Cardiac septum (tissue), 1 donor: ENCODE measurements around the gene IGF2BP3. TPM values are rescaled to one million over a fixed set of nuclear protein-coding genes. Genes with fewer than 3 reads are reported as not detected.
A peak's percentile ranks its signal among the peaks of the same experiment; 100 is the strongest.

ENCODE experiments used
- DNase-seq: peaks from one replicate; pipeline ENCODE4 v3.0.0-alpha.2; 2020; ENCODE audit warnings: low spot score
- intact Hi-C: fragments of 100-400 bp; cut with DNase I; formaldehyde crosslinking; loops from one replicate; pipeline ENCODE4 v1.14.0; 2022
- total RNA-seq: library from RNA; stranded (reverse); fragmentation: NEBNext Ultra II Directional; extraction: Animal tissue kit (Norgen Biotek cat#: 25700); gene quantifications from one replicate; pipeline ENCODE4 v1.2.1, GENCODE V29; 2021
- donor health status: DM: no; HTN: no; CAD: no.

The IGF2BP3 gene
- total RNA-seq, 1 donor from 2014 or later = 0.16 TPM

DNA sequence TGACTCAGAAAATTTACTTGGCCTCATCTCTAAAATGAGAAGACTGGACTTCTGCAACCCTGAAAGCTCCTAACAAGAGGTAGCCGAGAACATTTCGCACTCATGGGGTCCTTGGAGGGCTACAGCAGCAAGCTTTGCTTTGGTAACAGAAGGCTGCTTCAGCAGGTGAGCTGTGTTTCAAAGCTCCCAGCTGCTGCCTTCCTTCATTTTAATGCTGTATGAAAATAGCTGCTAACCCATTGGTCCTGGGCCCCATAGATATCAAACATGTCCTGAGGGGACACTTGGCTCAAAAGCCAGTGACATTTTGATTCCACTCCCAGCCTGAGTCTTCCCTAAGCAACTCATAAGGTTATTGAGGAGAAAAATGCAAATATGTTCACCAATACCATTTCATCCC, 185.4 kb downstream of the IGF2BP3 start:
- no peak for DNase-seq
- intact Hi-C loops = no loop called here

DNA sequence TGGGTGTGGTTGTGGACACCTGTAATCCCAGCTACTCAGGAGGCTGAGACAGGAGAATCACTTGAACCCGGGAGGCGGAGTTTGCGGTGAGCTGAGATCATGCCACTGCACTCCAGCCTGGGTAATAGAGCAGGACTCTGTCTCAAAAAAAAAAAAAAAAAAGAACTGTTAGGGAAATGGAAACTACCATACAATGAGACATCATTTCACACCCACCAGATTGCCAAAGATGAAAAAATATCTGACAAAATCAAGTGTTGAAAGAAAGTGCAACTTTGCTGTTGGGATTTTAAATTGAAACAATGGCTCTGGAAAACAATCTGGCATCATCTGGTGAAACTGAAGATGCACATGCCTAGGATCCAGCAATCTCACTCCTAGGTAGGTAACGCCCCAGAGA, 187.2 kb downstream of the IGF2BP3 start:
- DNase-seq = no peak
- intact Hi-C loops = no loop called here

DNA sequence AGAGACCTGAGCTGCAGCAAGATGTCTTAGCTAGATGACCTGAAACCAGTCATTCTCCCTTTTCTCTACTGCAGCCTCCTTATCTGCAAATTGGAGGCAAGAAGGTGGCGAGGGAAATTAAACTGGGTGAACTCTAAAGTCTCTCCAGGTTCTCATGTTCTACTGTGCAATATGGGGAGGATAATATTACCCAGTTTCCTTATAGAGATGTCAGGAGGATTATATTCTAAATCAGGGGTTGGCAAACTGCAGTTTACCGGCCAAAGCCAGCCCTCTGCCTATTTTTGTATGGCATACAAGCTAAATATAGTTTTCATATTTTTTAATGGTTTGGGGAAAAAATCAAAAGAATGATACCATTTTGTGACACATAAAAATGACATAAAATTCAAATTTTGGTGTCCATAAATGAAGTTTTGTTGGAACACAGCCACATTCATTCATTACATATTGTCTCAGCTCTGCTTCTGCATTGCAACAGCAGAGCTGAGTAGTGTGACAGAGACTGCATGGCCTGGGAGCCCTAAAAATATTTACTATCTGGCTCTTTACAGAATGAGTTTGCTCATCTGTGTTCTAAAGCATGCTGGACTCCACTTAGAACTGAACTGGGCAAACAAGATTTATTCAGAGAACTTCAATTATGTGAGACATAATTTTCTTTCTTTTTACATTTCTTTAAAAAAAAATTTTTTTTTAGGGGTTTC, 190.3 kb downstream of the IGF2BP3 start:
- intact Hi-C loops = loop anchor here (5.0 to 10.0 kb wide), 2 partner anchors 182 to 265 kb away; no protein-coding TSS in a partner anchor
- no peak for DNase-seq

DNA sequence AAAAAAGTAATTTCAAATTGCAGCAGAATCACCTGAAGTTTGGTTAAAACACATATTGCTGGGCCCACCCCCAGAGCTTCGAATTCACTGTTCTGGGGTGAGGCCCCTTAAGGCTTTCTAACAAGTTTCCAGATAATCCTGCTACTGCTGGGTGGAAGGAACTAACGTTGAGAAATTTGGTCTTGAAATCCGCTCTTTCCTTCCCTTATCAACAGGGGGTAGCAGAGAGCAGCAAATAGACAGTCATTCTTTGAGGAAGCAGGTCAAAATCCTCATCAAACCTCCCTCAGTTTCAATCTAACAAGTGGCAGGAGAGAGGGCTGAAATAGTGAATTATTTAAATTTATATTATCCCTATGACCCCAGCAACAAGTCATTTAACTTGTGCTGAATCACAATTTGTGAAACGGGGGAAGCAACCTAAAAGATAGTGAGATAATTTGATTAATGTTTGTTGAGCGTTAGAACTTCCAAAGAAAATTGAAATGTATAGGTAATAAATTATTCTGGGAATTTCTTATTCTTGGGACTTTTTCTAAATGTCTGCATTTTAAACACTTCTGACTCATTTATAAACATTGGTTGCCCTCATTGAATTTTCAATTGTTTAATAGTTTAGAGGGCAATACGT, 192.8 kb downstream of the IGF2BP3 start:
- intact Hi-C loops = loop anchor here (5.0 to 10.0 kb wide), 2 partner anchors 185 to 267 kb away; no protein-coding TSS in a partner anchor
- DNase-seq = no peak

DNA sequence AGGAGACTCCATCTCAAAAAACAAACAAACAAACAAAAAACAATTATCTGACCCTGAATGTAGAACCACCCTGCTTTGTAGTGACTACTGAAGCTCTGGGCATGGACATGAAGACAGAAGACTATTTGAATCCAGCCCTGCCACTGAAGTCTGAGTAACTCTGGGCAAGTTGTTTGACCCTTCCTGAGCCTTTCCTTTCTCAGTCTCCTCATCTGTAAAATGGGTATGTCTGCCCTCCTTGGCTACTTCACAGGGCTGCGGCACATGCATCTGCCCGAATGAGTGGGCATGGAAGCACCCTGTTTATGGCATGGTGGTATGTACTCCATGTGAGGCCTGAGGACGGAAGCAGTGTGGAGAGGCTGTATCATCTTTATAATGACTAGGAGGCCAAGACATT, 193.3 kb downstream of the IGF2BP3 start:
- intact Hi-C loops = loop anchor here (5.0 to 10.0 kb wide), 2 partner anchors 185 to 268 kb away; no protein-coding TSS in a partner anchor
- DNase-seq = no peak

DNA sequence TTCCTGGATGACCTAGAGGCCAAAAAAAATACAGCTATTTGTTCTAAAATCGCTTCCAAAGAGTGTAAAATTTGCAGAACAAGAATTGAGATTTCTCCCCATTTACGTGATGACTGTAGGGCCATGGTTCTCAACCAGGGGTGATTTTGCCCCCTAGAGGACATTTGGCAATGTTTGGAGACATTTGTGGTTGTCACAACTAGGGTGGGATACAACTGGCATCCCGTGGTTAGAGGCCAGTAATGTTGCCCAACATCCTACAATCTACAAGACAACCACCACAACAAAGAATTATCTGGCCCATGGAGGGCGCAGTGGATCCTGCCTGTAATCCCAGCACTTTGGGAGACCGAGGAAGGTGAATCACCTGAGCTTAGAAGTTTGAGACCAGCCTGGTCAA, 193.9 kb downstream of the IGF2BP3 start:
- no peak for DNase-seq
- intact Hi-C loops = loop anchor here (5.0 to 10.0 kb wide), 2 partner anchors 186 to 268 kb away; no protein-coding TSS in a partner anchor

DNA sequence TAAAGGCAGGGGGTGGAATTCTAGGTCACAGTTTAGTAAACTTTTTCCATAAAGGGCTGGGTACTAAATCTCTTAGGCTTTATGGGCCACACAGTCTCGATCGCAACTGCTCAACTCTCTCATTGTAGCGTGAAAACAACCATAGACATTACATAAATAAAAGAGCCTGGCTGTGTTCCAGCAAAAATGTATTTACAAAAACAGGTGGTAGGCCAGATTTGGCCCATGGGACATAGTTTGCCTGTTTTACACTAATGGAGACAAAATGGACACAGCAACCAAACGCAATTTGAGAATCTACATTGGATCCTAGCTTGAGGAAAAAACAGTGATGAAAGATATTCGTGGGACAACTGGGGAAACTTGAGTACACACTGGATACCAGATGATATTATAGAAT, 194.4 kb downstream of the IGF2BP3 start:
- DNase-seq = no peak
- intact Hi-C loops = loop anchor here (5.0 to 10.0 kb wide), 2 partner anchors 186 to 269 kb away; no protein-coding TSS in a partner anchor

DNA sequence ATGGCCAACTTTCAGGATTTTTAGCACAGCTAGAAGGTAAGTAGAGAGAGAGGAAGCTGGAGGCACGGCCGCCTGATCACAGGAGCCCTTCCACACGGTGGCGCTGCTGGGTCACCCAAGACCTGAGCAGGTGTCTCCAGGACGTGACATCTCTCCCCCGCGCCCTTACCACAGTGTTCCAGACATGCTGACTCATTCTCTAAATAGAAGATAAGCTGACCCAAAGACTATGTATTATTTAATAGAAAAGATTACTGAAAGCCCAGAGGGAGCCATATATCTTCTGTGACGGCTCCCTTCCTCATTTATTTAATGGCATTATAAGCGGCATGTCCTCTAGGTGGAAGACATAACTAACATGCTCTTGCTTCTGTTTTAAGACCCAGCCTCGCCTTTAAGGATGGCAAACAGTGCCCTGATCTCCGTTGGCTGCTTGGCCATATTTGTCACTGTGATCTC, 197.1 kb downstream of the IGF2BP3 start:
- intact Hi-C loops = loop anchor here (10.0 kb wide), 1 partner anchor 272 kb away; no protein-coding TSS in a partner anchor
- peak; percentile 91 for DNase-seq

DNA sequence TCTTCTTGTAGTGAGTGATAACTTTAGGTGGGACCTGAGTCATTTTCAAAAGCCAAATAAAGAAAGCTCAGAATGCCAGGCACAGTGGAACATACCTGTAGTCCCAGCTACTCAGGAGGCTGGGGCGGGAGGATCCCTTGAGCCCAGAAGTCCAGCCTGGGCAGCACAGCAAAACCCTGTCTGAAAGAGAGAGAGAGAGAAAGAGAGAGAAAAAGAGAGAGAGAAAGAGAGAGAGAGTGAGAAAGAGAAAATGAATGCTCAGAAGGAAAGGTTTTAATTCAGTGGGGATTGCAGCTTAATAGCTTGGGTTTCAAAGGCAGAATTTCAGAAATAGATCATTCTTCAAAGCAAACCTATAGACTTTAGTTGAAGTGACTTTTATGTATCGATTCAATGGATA, 198.0 kb downstream of the IGF2BP3 start:
- intact Hi-C loops = loop anchor here (10.0 kb wide), 1 partner anchor 273 kb away; no protein-coding TSS in a partner anchor
- DNase-seq = no peak

DNA sequence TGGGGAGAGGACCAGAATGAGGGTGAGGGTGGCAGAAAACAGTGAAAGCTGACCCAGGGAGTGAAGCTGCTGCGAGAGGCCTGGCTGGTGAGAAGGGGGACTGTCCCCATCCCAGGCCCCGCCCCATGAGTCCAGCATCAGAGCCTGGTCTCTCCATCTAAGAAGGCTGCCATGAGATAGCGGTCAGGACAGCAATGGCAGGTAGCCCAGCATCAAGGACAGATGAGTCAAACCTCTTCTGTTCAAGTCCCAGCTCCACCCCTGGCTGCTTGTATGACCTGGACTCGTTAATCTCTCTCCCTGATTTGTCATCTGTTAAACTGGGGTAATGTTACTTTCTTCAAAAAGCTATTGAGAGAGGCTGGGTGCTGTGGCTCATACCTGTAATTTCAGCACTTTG, 201.5 kb downstream of the IGF2BP3 start:
- intact Hi-C loops = no loop called here
- DNase-seq = no peak

DNA sequence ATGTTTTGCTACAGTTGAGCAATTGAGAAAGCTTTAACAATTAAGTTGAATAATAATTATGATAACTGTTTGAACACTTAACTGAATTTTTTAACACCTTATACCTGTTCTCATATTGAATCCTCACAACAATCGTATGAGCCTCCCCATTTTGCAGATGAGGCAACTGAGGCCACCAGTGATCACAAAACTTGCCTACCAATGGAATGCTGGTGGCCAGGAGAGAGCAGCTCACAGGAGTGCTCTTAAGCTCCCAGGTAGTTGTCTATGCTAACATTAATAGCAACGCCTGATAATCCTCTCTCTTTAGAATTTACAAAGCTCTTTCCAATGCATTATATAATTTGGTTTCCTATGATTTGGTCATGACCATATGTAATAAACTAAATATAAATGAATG, 202.1 kb downstream of the IGF2BP3 start:
- intact Hi-C loops = no loop called here
- no peak for DNase-seq

DNA sequence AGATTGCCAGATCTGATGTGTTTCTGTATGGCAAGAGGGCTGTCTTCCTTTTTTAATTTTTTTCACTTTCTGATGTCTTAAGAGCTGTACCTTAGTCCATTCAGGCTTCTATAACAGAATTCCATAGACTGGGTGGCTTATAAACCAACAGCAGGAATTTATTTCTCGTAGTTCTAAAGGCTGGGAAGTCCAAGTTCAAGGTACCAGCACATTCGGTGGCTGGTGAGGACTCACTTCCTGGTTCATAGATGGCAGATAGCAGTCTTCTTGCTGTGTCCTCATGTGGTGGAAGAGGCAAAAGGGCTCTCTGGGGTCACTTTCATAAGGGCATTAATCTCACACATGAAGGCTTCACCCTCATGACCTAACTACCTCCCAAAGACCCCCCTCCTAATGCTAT, 202.9 kb downstream of the IGF2BP3 start:
- intact Hi-C loops = no loop called here

DNA sequence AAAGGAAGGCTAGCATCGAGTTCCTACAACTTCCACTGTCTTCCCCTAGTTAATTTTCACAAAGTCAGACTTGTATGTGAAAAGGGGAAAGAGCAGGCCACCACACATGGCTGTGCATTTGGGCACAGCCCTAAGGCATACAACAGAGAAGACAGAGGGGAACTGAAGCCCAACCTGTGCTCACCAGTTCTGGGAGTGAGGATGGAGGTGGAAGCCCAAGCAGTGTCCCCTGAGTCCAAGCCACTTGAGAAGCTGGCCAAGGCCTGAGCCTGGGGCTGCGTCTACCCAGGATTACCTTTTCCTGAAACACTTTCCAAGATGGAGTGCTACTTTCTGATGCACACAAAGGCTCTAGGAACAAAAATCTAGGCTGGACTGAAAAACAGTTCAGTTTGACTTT, 203.4 kb downstream of the IGF2BP3 start:
- DNase-seq = no peak
- intact Hi-C loops = no loop called here

More for the DNA sequence above, 202.9 kb downstream of the IGF2BP3 start:
- no peak for DNase-seq

DNA sequence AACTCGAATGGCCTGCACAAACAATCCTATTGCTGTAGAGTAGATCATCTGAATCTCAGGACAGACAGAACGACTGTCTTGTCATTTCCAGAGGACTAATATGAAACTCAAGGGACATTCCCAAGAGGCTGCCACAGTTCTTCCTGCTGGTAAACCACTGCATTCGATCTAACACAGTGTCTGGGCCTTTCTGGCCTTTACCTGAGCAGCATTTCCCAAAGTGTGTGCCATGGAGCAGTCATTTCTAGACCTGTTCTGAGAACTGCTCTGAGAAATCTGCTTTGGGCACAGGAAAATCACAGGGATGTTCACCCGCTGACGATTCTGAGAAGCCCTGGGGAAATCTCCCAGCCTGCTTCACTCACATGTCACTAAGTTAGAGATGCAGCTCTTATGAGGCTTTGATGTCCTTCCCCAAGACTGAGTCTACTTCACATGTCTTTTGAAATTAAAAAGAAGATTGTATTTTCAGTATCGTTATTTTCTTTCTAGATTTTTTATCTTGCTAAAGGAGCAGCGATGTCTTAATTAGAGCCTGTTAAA, 205.3 kb downstream of the IGF2BP3 start:
- no peak for DNase-seq
- intact Hi-C loops = no loop called here

DNA sequence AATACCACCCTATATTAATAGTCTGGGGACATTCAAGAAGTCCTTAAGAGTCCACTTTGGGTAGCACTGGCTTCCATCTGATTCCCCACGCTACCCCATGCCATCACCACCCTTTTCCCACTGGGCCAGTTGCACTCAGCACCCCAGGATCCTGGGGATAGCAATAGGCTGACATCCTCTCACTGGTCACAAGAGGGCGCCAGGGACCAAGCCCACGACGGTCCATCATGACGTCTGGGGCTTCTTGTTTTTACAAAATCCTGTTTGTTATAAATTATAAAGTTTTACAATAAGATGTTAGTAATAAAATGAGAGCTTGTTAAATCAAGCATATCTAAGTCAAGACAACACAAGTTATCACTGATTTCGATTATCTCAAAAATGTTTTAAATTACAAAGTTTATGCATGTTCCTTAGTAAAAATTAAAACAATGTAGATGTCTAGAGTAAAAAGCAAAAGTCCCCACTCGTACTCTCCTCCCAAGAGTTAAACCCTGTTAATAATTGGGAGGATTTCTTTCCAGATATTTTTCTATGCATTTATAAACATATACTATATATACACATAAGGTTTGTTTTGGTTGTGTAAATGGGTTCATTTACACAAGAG, 208.3 kb downstream of the IGF2BP3 start:
- intact Hi-C loops = no loop called here

DNA sequence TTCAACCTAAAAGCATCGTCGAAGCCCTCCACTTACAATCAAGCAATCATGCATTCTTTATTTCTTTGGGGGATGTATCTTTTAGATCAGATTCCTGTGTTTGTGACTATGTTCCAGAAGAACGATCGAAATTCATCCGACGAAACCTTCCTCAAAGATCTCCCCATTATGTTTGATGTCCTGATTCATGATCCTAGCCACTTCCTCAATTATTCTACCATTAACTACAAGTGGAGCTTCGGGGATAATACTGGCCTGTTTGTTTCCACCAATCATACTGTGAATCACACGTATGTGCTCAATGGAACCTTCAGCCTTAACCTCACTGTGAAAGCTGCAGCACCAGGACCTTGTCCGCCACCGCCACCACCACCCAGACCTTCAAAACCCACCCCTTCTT, 209.9 kb downstream of the IGF2BP3 start:
- DNase-seq = no peak
- intact Hi-C loops = no loop called here

More for the DNA sequence above, 208.3 kb downstream of the IGF2BP3 start:
- DNase-seq = no peak
